Measurements from ENCODE around the gene LTC4S. TPM values are rescaled to one million over a fixed set of nuclear protein-coding genes. Genes with fewer than 3 reads are reported as not detected.
A peak's percentile ranks its signal among the peaks of the same experiment; 100 is the strongest.
"Not testable (repeated sequence)": the region's sequence is repeated elsewhere in the genome, so short reads cannot be mapped to it uniquely, and the experiment has no call there.

The LTC4S gene
- total and polyA plus RNA-seq, 2 experiments from 2014 or later = 1.6 to 3.7 TPM

GRCh38 chr5:179833709-179834070, 39.9 kb downstream of the LTC4S start:
- in situ Hi-C loops (cut with MboI) = no loop called here
- no peaks in the 10 kb centered on the region for H3K9me2 ChIP-seq (ENCODE audit: insufficient read depth)
- H3F3A ChIP-seq (ENCODE audit: insufficient read depth) = peaks cover 49% of the 10 kb centered on the region
- TF ChIP-seq EZH2 (IDR thresholded peaks at IDR 0.05; ENCODE audit: insufficient read depth, poor library complexity, severe bottlenecking) (no peak), EZH2phosphoT487 (IDR thresholded peaks at IDR 0.05; ENCODE audit: insufficient read depth, low read depth) (no peak)
- 96 to 100% methylated on average over 3 of the region's 3 CpGs for WGBS, 2 experiments (ENCODE audit: low coverage in 1 of 2, low lambda C conversion rate in 2 of 2, missing lambda C conversion rate in 2 of 2)
- no peak overlapping the region for H3K4me3 ChIP-seq
- H3K27me3 ChIP-seq (replicated peaks; ENCODE audit: insufficient read depth) = no peaks in the 10 kb centered on the region
- H3K4me1 ChIP-seq (ENCODE audit: insufficient read depth) = no peaks in the 10 kb centered on the region
- H3K9me3 ChIP-seq (ENCODE audit: low read depth) = no peaks in the 10 kb centered on the region
- H3K4me2 ChIP-seq (ENCODE audit: unreplicated experiment) = no peak overlapping the region
- peaks cover 64% of the 10 kb centered on the region for H3K36me3 ChIP-seq (ENCODE audit: low read depth)
- no peak for DNase-seq
- H2AFZ ChIP-seq = no peak overlapping the region
- peaks cover 29% of the 10 kb centered on the region for H3K79me2 ChIP-seq (ENCODE audit: insufficient read depth)
- H4K20me1 ChIP-seq (ENCODE audit: insufficient read depth) = no peaks in the 10 kb centered on the region
- H3K9ac ChIP-seq = no peak overlapping the region
- no peak overlapping the region for H3K27ac ChIP-seq

GRCh38 chr5:179834120-179834519, 40.3 kb downstream of the LTC4S start:
- no peak overlapping the region for H2AFZ ChIP-seq
- H3K4me3 ChIP-seq = no peak overlapping the region
- H3K9me2 ChIP-seq (ENCODE audit: insufficient read depth) = no peaks in the 10 kb centered on the region
- no peaks in the 10 kb centered on the region for H3K27me3 ChIP-seq (replicated peaks; ENCODE audit: insufficient read depth)
- no peak for DNase-seq
- no peak overlapping the region for H3K4me2 ChIP-seq (ENCODE audit: unreplicated experiment)
- peaks cover 62% of the 10 kb centered on the region for H3K36me3 ChIP-seq (ENCODE audit: low read depth)
- H3K4me1 ChIP-seq (ENCODE audit: insufficient read depth) = no peaks in the 10 kb centered on the region
- H3K27ac ChIP-seq = no peak overlapping the region
- in situ Hi-C loops (cut with MboI) = no loop called here
- H4K20me1 ChIP-seq (ENCODE audit: insufficient read depth) = no peaks in the 10 kb centered on the region
- no peak overlapping the region for H3K9ac ChIP-seq
- H3K9me3 ChIP-seq (ENCODE audit: low read depth) = no peaks in the 10 kb centered on the region
- TF ChIP-seq EZH2phosphoT487 (IDR thresholded peaks at IDR 0.05; ENCODE audit: insufficient read depth, low read depth) (no peak), EZH2 (IDR thresholded peaks at IDR 0.05; ENCODE audit: insufficient read depth, poor library complexity, severe bottlenecking) (no peak)
- 77 to 80% methylated on average over 8 of the region's 8 CpGs for WGBS, 2 experiments (ENCODE audit: low coverage in 1 of 2, low lambda C conversion rate in 2 of 2, missing lambda C conversion rate in 2 of 2)
- peaks cover 47% of the 10 kb centered on the region for H3F3A ChIP-seq (ENCODE audit: insufficient read depth)
- H3K79me2 ChIP-seq (ENCODE audit: insufficient read depth) = peaks cover 27% of the 10 kb centered on the region

- H3K36me3 ChIP-seq (ENCODE audit: low read depth) = peaks cover 55% of the 10 kb centered on the region
- in situ Hi-C loops (cut with MboI) = not testable (repeated sequence)
These were observed 41.1 kb downstream of the LTC4S start for GRCh38 chr5:179834871-179835270.

GRCh38 chr5:179836225-179837019, 42.6 kb downstream of the LTC4S start:
- Histone ChIP-seq H3K9ac (no peak overlapping the region), H3K27ac (0 out of 2 replicates have a peak overlapping the region, but pooled peaks have one; percentile 24), H3K4me2 (ENCODE audit: unreplicated experiment) (no peak overlapping the region), H3K36me3 (ENCODE audit: low read depth) (peaks cover 42% of the 10 kb centered on the region), H2AFZ (no peak overlapping the region), H4K20me1 (ENCODE audit: insufficient read depth) (no peaks in the 10 kb centered on the region), H3K9me3 (ENCODE audit: low read depth) (no peaks in the 10 kb centered on the region), H3K4me3 (no peak overlapping the region), H3K9me2 (ENCODE audit: insufficient read depth) (no peaks in the 10 kb centered on the region), H3K4me1 (ENCODE audit: insufficient read depth) (no peaks in the 10 kb centered on the region), H3K79me2 (ENCODE audit: insufficient read depth) (peaks cover 9% of the 10 kb centered on the region; the same call in 1 of the 2 replicates), H3K27me3 (replicated peaks; ENCODE audit: insufficient read depth) (no peaks in the 10 kb centered on the region), H3F3A (ENCODE audit: insufficient read depth) (peaks cover 32% of the 10 kb centered on the region)
- DNase-seq = peak; percentile 47
- in situ Hi-C loops (cut with MboI) = no loop called here
- no peak for TF ChIP-seq EZH2 (IDR thresholded peaks at IDR 0.05; ENCODE audit: insufficient read depth, poor library complexity, severe bottlenecking)
- TF ChIP-seq EZH2phosphoT487 (IDR thresholded peaks at IDR 0.05; ENCODE audit: insufficient read depth, low read depth) = no peak
- 98% methylated on average over 19 of the region's 19 CpGs for whole genome bisulfite sequencing, 2 experiments (ENCODE audit: low coverage in 1 of 2, low lambda C conversion rate in 2 of 2, missing lambda C conversion rate in 2 of 2)

More at GRCh38 chr5:179834871-179835270, 41.1 kb downstream of the LTC4S start:
- Histone ChIP-seq H3K79me2 (ENCODE audit: insufficient read depth) (peaks cover 19% of the 10 kb centered on the region), H3F3A (ENCODE audit: insufficient read depth) (peaks cover 40% of the 10 kb centered on the region)
- not testable (repeated sequence) for H3K4me3 ChIP-seq; H3K4me2 ChIP-seq (ENCODE audit: unreplicated experiment); H3K27ac ChIP-seq; H3K9me3 ChIP-seq (ENCODE audit: low read depth); H3K4me1 ChIP-seq (ENCODE audit: insufficient read depth); DNase-seq; H3K9me2 ChIP-seq (ENCODE audit: insufficient read depth); H4K20me1 ChIP-seq (ENCODE audit: insufficient read depth); H3K9ac ChIP-seq; H2AFZ ChIP-seq; H3K27me3 ChIP-seq (replicated peaks; ENCODE audit: insufficient read depth)
- 90 to 93% methylated on average over 5 to 28 of the region's 28 CpGs for WGBS, 2 experiments (ENCODE audit: low coverage in 1 of 2, low lambda C conversion rate in 2 of 2, missing lambda C conversion rate in 2 of 2)

Data from GM23248 (cell line).